Coronary artery (tissue), 2 donors: ENCODE data around the gene MEGF11.
"Not testable (repeated sequence)": the region's sequence is repeated elsewhere in the genome, so short reads cannot be mapped to it uniquely, and the experiment has no call there.

Source experiments
- DNase-seq: peaks from one replicate; pipeline ENCODE4 v3.0.0-alpha.2; 2017; ENCODE audit warnings: low spot score
- H3K27ac ChIP-seq, 2 donors: fragments of 200-600 bp; sonication (generic); one replicate each; pipeline ENCODE4 v1.5.1; 2016 to 2019
- H3K4me3 ChIP-seq: fragments of 200-600 bp; sonication (generic); 2 replicates; pipeline ENCODE4 v1.5.1; 2016; ENCODE audit warnings: mild to moderate bottlenecking, moderate library complexity
- TF ChIP-seq, protein P1 (sequence below): fragments of 200-600 bp; sonication (generic); IDR thresholded peaks from one replicate; pipeline ENCODE4 v1.5.1; 2019; ENCODE audit warnings: antibody characterized with exemption

Gene MEGF11

DNA sequence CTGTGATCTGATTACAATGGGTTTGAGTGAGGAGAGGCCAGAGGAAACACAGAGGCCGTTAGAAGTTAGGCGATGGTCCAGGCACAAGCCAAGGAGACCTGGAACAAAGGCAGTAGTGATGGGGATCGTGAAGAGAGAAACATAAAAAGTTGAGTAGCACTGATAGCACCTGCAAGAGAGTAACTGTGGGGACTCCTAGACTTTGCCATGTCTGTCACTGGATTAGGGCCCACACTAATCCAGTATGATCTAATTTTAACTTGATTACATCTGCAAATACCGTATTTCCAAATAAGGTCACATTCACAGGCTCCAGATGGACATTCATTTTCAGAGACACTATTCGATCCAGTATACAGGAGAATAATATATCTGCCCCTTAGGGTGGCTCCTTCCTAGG lies 239.5 kb downstream of the MEGF11 start:
- TF ChIP-seq, protein P1, sequence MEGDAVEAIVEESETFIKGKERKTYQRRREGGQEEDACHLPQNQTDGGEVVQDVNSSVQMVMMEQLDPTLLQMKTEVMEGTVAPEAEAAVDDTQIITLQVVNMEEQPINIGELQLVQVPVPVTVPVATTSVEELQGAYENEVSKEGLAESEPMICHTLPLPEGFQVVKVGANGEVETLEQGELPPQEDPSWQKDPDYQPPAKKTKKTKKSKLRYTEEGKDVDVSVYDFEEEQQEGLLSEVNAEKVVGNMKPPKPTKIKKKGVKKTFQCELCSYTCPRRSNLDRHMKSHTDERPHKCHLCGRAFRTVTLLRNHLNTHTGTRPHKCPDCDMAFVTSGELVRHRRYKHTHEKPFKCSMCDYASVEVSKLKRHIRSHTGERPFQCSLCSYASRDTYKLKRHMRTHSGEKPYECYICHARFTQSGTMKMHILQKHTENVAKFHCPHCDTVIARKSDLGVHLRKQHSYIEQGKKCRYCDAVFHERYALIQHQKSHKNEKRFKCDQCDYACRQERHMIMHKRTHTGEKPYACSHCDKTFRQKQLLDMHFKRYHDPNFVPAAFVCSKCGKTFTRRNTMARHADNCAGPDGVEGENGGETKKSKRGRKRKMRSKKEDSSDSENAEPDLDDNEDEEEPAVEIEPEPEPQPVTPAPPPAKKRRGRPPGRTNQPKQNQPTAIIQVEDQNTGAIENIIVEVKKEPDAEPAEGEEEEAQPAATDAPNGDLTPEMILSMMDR, result no peak
- no peak for DNase-seq
- Histone ChIP-seq H3K4me3 (no peak overlapping the region), H3K27ac (no peak overlapping the region)

- TF ChIP-seq, protein P1, result no peak
- H3K27ac ChIP-seq, result no peak overlapping the region
- no peak for DNase-seq
- H3K4me3 ChIP-seq, result no peak overlapping the region
Measured at GRCh38 chr15:66008940-66009562, 244.5 kb downstream of the MEGF11 start.

- TF ChIP-seq, protein P1, result no peak
- no peak for DNase-seq
- H3K27ac ChIP-seq, result no peak overlapping the region
- no peak overlapping the region for H3K4me3 ChIP-seq
Measured at GRCh38 chr15:66007663-66008262, 245.8 kb downstream of the MEGF11 start.

DNA sequence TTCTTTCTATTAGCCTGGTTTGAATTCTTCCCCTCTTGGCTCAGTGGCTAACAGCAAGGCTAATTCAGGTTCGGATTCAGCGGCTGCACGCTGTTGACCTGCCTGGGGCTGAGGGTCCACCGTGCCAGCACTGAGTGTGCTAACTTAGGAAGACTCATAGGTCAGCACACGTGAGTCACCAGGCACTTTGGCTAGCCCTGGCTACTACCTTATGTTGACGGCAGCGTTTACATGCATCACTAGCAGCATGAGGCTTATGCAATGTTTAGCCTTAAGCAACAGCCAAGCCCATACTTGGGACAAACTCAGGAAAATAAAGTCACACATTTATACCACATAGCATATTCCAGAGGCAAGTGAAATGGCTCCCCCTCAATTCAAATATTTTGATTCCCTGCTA lies 246.6 kb downstream of the MEGF11 start:
- Histone ChIP-seq H3K4me3 (no peak overlapping the region), H3K27ac (no peak overlapping the region)
- DNase-seq, result no peak
- TF ChIP-seq, protein P1, result no peak

GRCh38 chr15:66004618-66005262 lies 248.8 kb downstream of the MEGF11 start:
- H3K4me3 ChIP-seq, result no peak overlapping the region
- TF ChIP-seq, protein P1, result no peak
- no peak for DNase-seq
- H3K27ac ChIP-seq, result no peak overlapping the region

DNA sequence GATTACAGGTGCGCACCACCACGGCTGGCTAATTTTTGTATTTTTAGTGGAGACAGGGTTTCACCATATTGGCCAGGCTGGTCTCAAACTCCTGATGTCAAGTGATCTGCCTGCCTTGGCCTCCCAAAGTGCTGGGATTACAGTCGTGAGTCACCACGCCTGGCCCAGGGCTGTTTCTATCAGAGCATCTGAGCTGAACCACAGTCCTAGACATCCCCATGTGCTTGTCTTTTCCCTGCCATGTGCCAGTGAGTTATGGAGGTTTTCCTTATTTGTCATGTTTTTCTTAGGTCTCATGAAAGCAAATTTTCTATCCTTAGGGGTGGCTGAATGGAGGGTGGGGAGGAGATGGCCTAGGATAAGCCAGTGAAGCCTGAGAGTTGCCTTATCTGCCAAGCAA lies 250.4 kb downstream of the MEGF11 start:
- H3K4me3 ChIP-seq, H3K27ac ChIP-seq, DNase-seq: not testable (repeated sequence)

DNA sequence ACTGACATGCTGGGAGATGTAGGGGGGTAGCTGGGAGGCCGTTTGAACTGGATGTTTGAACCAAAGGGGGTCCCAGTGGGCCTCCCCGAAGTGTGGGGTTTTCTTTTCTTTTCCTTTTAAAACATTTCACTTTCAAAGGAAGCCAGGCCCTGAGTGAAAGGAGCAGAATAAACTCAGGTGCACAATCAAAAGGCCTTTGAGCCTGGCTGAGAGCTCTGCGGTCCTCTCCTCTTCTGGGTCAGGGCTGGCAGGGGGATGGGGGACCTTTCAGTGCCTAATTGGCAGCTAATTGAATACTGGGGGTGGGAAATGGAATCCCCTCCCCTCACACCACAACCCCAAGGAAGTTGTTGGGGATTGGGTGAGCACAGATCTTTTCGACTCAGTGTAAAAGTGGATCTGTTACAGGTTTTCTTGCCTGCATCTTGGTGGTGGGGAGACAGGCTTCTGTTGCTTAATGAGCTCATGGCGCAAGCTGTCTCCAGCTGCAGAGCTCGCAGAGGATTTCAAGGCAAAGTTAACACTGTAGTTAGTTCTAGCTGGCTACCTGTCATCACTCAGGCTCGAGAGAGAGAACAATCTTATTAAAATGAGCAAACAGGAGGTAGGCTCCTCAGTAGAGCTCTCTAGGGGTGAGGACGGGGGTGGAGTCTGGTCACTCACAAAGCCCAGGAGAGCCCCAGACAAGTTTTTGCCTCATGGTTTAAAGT lies 251.7 kb downstream of the MEGF11 start:
- Histone ChIP-seq H3K27ac (no peak overlapping the region), H3K4me3 (no peak overlapping the region)
- DNase-seq, result no peak
- TF ChIP-seq, protein P1, result no peak
